Effector CD4-positive, alpha-beta T cell (primary cell): Measurements from ENCODE around the gene RPS16.
A peak's percentile ranks its signal among the peaks of the same experiment; 100 is the strongest.

Experiments
- DNase-seq: peaks from one replicate; pipeline ENCODE4 v3.0.0-alpha.2; 2020

RPS16 gene

DNA sequence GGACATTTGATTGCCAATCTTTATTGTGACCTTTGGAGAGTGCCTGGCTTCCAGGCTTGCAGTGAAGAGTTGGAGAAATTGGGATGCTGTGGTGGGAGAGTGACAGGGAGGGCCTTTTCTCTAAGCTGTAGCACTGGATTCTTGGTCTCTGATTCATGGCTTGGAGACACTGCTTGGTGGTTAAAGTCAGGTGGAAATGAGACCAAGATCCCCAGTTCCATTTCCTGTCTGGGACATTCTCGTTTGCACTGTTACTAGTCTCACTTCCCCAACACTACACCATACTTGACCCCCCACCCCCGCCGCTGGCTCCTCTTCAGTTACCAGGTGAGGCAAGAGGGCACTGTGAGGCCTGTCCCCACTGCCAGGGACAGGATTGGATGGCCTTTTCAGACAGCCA, 12.5 kb upstream of the RPS16 start:
- DNase-seq = no peak

DNA sequence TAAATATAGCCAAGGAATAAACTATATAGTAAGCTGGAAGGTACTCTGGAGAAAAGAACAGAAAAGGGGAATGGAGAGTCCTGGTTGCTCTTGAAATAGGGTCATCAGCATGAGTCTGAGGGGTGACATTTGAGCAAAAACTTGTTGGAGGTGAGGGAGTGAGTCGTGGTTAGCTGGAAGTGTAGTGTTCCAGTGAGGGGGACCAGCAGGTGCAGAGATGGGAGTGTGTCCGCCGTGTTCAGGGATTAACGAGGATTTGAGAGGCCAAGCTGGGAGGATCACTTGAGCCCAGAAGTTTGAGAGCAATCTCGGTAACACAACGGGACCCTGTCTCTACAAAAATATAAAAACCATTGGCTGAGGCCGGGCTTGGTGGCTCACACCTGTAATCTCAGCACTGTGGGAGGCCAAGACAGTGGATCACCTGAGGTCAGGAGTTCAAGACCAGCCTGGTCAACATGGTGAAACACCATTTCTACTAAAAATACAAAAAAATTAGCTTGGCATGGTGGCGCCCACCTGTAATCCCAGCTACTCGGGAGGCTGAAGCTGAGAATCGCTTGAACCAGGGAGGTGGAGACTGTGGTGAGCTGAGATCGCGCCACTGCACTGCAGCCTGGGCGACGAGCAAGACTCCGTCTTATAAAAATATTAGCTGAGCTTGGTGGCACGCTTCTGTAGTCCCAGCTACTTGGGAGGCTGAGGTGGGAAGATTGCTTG, 10.8 kb upstream of the RPS16 start:
- no peak for DNase-seq

DNA sequence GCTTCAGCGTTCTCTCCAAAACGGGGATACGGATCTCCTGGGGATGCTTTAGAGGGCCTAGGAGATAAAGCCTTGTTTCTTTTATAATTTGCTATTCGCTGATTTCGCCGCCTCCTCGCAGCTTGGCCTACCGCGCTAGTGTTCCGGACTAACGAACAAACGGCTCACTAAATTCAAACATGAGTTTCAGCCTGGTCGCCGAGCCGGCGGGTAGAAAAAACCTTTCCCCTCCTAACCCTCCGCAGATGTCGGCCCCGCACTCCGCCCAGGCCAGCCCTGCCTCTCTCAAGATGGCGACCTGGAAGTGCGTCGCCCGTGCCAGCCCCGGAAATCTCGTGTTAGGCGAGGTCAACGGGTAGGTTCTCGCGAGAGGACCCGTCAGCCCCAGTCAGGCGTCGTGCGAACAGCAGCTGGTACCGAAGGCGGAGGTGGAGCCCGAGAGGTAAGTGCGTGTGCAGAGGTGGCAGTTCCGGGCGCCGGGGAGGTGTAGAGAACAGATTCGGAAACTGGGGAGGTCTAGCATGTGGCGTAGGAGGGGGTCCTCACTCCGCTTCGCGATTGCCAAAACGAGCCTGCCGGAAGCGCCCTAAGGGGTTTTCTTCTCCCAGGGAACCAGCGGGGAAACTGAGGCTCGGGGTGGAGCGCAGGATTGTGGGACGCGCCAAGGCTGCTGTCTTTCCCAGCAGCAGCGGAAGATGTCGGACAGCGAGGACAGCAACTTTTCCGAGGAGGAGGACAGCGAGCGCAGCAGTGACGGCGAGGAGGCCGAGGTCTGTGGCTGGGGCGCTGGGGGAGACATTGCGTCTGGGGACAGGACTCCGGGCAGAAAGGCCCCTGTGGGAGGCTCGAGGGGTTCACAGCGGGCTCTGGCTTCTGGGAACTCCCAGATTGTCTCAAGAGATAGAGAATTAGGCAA, 9.7 kb upstream of the RPS16 start, which contains the start of gene SUPT5H:
Gene SUPT5H (plus strand): TSS at position 387 of the 916 bp plus-strand sequence. CDS start 309 bp downstream, at position 696.
- DNase-seq = peak; percentile 97

DNA sequence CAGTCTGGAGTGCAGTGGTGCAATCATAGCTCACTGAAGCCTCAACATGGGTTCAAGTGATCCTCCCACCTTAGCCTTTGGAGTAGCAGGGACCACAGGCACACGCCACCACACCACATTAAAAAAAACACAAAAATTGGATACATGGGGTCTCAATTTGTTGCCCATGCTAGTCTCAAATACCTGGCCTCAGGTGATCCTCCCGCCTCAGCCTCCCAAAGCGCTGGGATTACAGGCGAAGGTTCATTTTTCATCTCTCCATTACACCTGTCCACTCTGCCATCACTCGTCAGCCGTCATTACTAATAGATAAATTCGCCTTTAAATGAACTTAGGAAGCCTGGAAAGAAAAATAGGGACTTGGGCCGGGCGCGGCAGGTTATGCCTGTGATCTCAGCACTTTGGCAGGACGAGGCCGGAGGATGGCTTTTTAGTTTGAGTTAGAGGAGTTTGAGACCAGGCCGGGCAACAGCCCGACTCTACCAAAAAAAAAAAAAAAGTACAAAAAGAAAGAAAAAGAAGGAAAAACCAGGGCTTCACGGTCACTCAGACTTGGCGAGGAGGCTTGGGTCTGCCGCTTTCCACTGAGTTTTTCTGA, 8.9 kb upstream of the RPS16 start:
- DNase-seq = no peak

DNA sequence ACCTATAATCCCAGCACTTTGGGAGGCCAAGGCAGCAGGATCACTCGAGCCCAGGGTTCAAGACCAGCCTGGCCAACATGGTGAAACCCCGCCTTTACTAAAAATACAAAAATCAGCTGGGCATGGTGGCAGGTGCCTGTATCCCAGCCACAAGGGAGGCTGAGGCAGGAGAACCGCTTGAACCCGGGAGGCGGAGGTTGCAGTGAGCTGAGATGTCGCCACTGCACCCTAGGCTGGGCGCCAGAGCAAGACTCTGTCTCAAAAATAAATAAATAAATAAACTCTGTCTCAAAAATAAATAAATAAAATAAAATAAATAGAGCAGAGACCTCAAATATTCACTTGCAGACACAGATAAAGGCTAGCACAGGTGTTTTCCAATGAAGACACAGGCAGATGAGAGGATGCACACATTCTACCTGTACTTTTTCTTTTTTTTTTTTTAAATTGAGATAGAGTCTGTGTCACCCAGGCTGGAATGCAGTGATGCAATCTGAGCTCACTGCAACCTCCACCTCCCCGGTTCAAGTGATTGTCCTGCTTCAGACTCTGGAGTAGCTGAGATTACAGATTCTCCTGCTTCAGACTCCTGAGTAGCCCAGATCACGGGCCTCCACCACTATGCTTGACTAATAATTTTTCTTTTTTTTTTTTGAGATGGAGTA, 2.7 kb upstream of the RPS16 start:
- DNase-seq = no peak

DNA sequence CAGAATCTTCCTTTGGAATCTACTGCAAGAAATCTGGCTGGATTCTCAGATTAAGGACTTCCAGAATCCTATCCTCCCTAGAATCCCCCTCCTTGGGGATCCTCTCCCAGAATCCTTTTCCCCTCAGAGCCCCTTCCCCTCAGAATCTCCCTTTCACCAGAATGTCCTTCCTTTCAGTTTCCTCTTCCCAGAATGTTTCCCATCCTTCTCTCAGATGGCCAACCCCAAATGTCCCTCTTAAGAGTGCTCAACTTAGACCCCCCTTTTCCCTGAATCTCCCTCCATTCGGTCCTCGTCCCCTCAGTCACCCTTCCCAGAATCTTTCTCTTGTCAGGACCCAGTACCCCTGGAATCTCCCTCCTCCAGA, 584 bp upstream of the RPS16 start:
- DNase-seq = no peak

DNA sequence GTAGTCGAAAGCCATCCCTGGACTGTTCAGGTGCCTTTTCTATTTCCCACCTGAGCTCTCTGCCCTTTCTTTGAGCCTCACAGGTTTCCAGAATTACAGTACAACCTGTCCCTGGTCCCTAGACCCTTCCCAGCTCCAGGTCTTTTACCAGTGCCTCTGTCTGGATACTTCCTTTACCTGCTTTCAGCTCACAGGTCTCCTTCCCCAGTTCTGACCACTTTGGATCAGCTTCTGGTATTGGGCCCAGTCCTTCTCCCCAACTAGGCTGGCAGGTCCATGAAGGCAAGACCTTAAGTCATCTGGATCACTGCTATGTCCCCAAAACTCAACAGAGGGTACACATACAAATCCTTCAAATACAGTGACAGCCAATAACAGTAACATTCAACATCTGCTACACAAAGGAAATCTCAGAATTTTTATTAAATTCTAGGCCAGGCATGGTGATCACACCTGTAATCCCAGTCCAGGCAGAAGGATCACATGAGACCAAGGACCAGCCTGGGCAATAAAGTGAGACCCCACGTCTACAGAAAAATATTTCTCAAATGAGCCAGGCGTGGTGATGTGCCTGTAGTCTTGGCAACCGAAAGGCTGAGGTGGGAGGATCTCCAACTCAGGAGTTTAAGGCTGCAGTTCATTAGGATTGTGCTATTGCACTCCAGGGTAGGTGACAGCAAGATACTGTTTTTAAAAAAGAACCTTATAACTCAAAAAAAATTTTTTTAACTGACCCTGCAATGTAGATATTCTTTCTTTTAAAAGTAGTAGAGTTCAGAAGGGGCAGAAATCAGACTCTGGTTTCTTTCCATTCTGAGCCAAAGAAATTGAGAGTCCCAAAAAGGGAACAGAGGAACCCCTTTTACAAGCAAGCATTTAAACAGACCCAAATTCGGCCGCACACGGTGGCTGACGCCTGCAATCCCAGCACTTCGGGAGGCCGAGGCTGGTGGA, 1.3 kb downstream of the RPS16 start:
- DNase-seq = no peak

DNA sequence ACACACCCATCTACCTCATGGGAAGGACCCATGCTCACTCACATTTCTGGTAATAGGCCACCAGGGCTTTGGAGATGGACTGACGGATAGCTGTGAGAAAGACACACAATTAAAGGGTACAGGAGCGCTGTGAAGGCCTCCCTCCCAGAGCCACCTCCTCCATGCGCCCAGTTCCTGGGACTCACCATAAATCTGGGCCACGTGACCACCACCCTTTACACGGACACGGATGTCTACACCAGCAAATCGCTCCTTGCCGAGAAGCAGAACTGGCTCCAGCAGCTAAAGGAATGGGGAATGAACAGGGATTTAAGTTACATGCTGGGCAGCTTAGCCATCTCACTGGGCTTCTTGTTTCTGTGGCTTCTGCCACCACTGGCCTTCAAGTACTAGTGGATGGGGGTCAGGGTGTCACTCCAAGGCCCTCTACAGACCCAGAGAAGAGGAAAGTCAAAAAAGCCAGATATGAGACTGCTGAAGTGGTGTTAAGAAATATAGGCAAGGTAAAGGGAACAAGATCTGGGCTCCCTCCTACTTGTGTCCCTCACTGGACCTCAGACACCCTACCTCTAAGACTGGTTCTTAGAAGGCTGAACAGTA, 2.2 kb downstream of the RPS16 start:
- no peak for DNase-seq

DNA sequence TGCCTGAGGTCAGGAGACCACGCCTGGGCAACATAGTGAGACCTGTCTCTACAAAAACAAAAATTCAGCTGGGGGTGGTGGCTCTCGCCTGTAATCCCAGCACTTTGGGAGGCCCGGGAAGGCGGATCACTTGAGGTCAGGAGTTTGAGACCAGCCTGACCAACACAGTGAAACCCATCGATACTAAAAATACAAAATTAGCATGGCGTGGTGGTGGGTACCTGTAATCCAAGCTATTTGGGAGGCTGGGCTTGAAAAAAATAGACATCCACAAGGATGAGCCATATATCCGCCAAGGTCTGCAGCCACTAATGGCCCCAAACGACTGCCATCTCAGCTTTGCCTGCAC, 3.1 kb downstream of the RPS16 start:
- DNase-seq = no peak

DNA sequence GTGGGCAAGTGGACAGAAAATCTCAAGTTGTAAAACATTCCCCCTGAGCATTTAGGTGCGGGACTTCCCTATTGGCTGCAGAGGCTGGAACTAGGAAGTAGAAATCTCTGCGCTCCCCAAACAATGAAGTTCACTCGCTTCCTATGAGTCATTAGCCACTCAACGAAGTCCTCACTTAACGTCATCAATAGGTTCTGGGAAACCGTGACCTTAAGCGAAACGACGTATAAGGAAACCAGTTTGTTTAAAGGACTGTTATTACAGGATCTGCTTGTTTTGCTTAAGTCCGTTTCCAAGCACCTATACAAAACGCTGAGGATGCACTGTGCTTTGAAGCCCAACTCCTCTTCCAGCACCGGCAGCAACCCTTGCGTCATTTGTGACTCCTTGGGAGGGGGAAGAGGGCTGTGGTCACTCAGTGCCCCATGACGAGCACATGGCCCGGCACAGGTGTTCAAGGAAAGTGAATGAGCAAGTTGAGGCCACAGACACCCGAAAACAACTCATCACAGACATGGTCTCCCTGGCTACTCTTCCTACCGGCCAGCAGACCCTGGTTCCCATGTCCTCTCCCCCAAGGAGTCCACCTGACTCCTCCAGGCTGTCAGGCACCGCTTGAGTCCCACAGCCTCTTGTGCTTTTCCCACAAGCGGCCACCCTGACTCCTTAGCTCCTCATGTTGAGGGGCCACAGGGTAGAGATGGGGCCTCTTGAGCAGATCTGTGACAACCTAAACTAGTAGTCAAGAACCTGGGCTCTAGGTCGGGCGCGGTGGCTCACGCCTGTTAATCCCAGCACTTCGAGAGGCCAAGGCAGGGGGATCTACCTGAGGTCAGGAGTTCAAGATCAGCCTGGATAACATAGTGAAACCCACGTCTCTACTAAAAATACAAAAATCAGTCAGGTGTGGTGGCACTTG, 4.8 kb downstream of the RPS16 start:
- peak; percentile 68 for DNase-seq

DNA sequence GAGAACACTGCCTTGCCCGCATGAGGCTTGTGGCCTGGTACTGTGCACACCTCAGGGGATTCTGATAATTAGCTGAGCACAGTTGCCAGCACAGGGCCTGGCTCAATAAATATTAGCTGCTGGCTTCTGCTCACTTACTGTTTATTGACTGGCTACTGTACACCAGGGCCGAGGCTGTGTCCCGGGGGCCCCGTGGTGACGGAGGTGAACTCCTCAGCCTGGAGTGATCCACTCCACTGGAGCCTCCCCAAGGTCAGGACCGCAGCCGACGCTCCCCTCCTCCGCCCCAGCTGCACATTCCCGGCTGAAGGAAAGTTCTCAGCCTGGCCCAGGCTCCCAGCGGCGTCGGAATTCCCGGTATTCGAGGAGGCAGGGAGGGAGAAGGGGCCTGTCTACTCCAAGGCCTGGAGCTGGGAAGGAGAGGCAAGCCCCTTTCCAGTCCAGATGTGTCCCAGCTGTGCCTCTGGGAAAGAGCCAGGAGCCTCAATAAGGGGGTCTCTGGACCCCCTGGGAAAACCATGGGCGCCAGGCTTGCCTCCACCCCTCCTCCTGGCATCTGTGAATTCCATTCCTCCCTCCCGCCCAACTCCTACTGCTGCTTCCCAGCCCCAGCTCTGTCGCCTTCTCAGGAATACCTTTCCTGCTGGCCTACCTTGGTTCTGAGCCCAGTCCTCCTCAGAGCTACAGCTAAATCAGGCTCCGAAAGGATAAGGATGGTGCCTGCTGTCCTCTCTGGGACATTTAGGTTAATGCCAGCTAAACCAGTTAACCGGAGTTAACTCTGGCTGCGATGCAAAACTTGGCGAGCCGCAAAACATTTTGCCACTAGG, 7.3 kb downstream of the RPS16 start:
- no peak for DNase-seq

DNA sequence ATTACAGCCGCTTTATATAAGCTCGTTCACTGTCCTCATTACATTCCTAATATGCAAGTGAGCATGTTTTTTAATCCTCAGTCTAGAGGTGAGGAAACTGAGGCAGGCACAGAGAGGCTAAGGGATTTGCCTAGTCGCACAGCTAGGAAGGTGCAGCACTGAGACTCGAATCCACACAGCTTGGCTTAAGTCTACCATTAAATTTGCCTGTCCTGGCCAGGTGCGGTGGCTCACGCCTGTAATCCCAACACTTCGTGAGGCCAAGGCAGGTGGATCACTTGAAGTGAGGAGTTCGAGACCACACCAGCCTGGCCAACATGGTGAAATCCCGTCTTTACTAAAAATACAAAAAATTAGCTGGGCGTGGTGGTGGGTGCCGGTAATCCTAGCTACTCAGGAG, 8.0 kb downstream of the RPS16 start:
- no peak for DNase-seq

DNA sequence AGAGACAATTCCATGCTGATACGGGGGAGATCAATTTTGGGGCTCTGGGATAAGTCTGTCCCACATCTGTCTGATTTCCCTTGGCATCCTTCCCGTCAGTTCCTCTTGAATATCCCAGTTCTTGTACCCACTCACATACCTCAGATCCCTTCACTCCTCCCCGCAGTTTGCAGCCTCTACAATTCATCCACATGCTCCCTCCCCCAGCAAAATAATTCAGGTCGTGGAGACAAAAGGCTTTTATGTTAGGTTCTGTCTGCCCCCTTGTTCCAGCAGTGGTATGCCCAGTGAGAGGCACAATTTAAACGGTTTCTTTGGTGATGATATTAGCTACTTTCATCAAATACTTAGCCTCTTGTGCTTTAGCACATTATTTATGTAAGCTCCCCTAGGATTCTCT, 9.6 kb downstream of the RPS16 start:
- no peak for DNase-seq

DNA sequence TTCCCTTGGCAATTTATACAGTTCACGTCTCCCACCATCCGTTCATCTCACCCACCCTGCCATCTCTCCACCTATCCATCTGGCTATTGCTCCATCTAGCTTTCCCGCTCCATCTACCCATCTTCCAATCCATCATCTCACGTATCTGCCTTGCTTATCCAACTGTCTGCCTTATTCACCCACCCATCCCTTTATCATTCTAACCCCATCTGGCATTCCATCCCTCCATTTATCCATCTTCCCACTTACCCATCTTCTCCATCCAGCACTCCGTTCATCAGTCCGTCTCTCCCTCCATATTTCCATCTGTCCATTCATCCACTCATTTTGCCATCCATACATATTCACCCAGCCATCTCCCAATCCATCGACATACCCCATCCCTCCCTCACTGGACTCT, 10.0 kb downstream of the RPS16 start:
- DNase-seq = no peak

DNA sequence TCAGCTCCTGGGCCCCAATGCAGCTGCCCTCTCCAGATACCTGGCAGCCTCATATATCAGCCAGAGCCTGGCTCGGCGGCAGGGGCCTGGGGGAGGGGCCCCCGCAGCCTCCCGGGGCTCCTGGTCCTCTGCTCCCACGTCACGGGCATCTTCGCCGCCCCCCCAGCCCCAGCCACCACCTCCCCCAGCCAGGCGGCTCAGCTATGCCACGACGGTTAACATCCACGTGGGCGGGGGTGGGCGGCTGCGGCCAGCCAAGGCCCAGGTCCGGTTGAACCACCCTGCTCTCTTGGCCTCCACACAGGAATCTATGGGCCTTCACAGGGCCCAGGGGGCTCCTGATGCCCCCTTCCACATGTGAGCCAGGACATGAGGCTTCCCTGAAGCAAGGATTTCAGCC, 10.8 kb downstream of the RPS16 start:
- no peak for DNase-seq

DNA sequence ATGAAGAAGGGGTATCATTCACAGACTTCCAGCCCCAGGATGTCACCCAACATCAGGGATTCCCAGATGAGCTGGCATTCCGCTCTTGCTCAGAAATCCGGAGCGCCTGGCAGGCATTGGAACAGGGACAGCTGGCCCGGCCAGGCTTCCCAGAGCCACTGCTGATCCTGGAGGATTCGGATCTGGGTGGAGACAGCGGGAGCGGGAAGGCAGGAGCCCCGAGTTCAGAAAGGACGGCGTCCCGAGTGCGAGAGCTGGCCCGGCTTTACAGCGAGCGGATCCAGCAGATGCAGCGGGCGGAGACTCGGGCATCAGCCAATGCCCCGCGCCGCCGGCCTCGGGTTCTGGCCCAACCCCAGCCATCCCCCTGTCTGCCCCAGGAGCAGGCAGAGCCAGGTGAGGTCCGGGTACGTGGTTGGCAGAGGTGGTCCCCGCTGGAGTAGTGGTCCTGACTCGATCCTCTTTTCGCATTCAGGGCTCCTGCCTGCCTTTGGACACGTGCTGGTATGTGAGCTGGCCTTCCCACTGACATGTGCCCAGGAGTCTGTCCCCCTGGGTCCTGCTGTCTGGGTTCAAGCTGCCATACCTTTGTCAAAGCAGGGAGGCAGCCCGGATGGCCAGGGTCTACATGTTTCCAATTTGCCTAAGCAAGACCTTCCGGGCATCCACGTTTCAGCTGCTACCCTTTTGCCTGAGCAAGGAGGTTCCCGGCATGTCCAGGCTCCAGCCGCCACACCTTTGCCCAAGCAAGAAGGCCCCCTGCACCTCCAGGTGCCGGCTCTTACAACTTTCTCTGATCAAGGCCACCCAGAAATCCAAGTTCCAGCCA, 12.3 kb downstream of the RPS16 start:
- no peak for DNase-seq

DNA sequence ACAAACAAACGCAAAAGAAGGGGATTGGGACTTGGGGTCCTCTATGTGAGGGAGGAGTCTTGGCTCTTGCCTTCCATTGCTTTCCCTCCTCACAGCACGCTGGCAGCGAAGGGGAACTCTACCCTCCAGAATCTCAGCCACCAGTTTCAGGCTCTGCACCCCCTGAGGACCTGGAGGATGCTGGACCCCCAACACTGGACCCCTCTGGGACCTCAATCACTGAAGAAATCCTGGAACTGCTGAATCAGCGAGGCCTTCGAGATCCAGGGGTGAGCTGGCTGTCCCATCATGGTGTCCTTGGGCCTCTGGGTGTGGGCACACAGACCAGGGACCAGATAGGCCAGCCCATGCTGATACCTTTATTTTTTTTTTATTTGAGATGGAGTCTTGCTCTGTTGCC, 13.7 kb downstream of the RPS16 start:
- no peak for DNase-seq

DNA sequence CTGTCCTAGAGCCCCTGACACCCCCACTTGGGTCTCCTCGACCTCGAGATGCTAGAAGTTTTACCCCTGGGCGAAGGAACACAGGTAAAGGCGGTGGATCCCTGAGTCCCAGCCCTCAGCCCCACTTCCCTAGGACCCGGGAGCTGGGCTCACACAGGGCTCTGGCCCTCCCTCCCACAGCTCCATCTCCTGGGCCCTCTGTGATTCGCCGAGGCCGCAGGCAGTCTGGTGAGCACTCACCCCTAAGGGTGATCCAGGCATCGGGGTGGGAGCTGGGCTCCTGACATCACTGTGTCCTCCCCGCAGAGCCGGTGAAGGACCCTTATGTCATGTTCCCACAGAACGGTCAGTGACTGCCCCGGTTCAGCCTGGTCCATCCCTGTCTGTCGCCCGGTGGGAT, 15.0 kb downstream of the RPS16 start:
- DNase-seq = no peak

DNA sequence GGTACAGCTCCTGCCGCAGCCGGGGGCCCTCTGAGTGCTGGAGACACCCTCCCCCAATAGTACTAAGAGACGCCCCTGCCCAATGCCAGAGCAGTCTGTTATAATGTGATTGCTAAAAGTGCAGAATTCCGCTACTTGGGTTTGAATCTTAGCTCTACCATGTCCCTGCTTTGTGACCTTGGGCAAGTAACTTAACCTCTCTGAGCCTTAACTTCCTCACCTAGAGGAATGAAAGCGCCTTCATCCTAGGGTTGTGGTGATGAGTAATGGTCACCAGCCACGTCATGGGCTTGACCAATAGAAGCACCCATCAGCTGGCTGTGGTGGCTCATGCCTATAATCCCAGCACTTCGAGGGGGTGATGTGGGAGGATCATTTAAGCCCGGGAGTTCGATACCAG, 16.7 kb downstream of the RPS16 start:
- DNase-seq = no peak
